Smooth muscle cell (in vitro differentiated cells): ENCODE data around the gene AFAP1L2. TPM values are rescaled to one million over a fixed set of nuclear protein-coding genes. Genes with fewer than 3 reads are reported as not detected.

ENCODE experiments used
- DNase-seq: peaks from one replicate; lab custom pipeline; 2025; ENCODE audit not compliant: unreplicated experiment; lab: John Stamatoyannopoulos, UW
- H2AFZ ChIP-seq: fragments of 200-600 bp; sonication (generic); 2 replicates; pipeline ENCODE4 v1.6.0; 2016; ENCODE audit warnings: antibody characterized with exemption, low read depth, mild to moderate bottlenecking
- H3F3A ChIP-seq: fragments of 200-600 bp; sonication (generic); 2 replicates; pipeline ENCODE4 v1.6.0; 2017; ENCODE audit warnings: antibody characterized with exemption, low read depth
- H3K27ac ChIP-seq: fragments of 200-600 bp; sonication (generic); 2 replicates; pipeline ENCODE4 v1.5.1; 2016; ENCODE audit warnings: low read depth, mild to moderate bottlenecking
- H3K27me3 ChIP-seq: fragments of 200-600 bp; sonication (generic); 2 replicates; pipeline ENCODE4 v1.6.1; 2016; ENCODE audit warnings: low read depth, mild to moderate bottlenecking
- H3K36me3 ChIP-seq: fragments of 200-600 bp; sonication (generic); 2 replicates; pipeline ENCODE4 v1.5.1; 2016; ENCODE audit warnings: low read depth
- H3K4me1 ChIP-seq: fragments of 200-600 bp; sonication (generic); 2 replicates; pipeline ENCODE4 v1.5.1; 2016; ENCODE audit warnings: low read depth
- H3K4me2 ChIP-seq: fragments of 200-600 bp; sonication (generic); 2 replicates; pipeline ENCODE4 v1.6.0; 2016; ENCODE audit warnings: mild to moderate bottlenecking
- H3K4me3 ChIP-seq: fragments of 200-600 bp; sonication (generic); 2 replicates; pipeline ENCODE4 v1.5.1; 2016; ENCODE audit warnings: mild to moderate bottlenecking
- H3K79me2 ChIP-seq: fragments of 200-600 bp; sonication (generic); 2 replicates; pipeline ENCODE4 v1.6.0; 2016; ENCODE audit warnings: low read depth, mild to moderate bottlenecking
- H3K9ac ChIP-seq: fragments of 200-600 bp; sonication (generic); 2 replicates; pipeline ENCODE4 v1.6.0; 2016; ENCODE audit warnings: low read depth
- H3K9me3 ChIP-seq: fragments of 200-600 bp; sonication (generic); replicated peaks from 2 replicates; pipeline ENCODE4 v1.5.1; 2016; ENCODE audit warnings: low read depth
- H4K20me1 ChIP-seq: fragments of 200-600 bp; sonication (generic); 2 replicates; pipeline ENCODE4 v1.6.0; 2016; ENCODE audit warnings: low read depth
- WGBS: methylation state at CpG from one replicate; pipeline ENCODE4 v1.1.7; 2016; ENCODE audit warnings: low lambda C conversion rate; 5-methylcytosine and 5-hydroxymethylcytosine counted together
- polyA plus RNA-seq: library from polyadenylated mRNA; unstranded; fragments of >200 nt; fragmentation: Nextera tagmentation; extraction: Ambion mirVana; gene quantifications from 2 replicates; pipeline ENCODE4 v1.2.1, GENCODE V29; 2016
- total RNA-seq: library from RNA; depleted of rRNA; stranded (reverse); fragments of >200 nt; gene quantifications from 2 replicates; pipeline ENCODE4 v1.2.3, GENCODE V29; 2014
- TF ChIP-seq, protein P1 (sequence below): fragments of 200-600 bp; sonication (generic); IDR thresholded peaks from 2 replicates; pipeline ENCODE4 v1.5.1; 2017; ENCODE audit warnings: borderline replicate concordance, mild to moderate bottlenecking, antibody characterized with exemption; ENCODE audit not compliant: insufficient read depth, poor library complexity, severe bottlenecking

The AFAP1L2 gene
- total and polyA plus RNA-seq, 2 experiments from 2014 or later = 43.3 to 47.2 TPM

- H3K9ac ChIP-seq = no peak overlapping the region
- no peak overlapping the region for H3K4me2 ChIP-seq
- H3K4me3 ChIP-seq = no peak overlapping the region
- no peaks in the 10 kb centered on the region for H3K79me2 ChIP-seq
- H3F3A ChIP-seq = peaks cover 6% of the 10 kb centered on the region
- no peak for DNase-seq
- TF ChIP-seq, protein P1, sequence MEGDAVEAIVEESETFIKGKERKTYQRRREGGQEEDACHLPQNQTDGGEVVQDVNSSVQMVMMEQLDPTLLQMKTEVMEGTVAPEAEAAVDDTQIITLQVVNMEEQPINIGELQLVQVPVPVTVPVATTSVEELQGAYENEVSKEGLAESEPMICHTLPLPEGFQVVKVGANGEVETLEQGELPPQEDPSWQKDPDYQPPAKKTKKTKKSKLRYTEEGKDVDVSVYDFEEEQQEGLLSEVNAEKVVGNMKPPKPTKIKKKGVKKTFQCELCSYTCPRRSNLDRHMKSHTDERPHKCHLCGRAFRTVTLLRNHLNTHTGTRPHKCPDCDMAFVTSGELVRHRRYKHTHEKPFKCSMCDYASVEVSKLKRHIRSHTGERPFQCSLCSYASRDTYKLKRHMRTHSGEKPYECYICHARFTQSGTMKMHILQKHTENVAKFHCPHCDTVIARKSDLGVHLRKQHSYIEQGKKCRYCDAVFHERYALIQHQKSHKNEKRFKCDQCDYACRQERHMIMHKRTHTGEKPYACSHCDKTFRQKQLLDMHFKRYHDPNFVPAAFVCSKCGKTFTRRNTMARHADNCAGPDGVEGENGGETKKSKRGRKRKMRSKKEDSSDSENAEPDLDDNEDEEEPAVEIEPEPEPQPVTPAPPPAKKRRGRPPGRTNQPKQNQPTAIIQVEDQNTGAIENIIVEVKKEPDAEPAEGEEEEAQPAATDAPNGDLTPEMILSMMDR = no peak
- H3K9me3 ChIP-seq = no peaks in the 10 kb centered on the region
- no peak overlapping the region for H3K27ac ChIP-seq
- H3K36me3 ChIP-seq = no peaks in the 10 kb centered on the region
- H3K4me1 ChIP-seq = peaks cover 18% of the 10 kb centered on the region
- H2AFZ ChIP-seq = no peak overlapping the region
- peaks cover 9% of the 10 kb centered on the region for H4K20me1 ChIP-seq
- H3K27me3 ChIP-seq = no peaks in the 10 kb centered on the region
- 86% methylated on average over 15 of the region's 15 CpGs for WGBS
Measured at GRCh38 chr10:114327537-114328440, 76.5 kb downstream of the AFAP1L2 start.

DNA sequence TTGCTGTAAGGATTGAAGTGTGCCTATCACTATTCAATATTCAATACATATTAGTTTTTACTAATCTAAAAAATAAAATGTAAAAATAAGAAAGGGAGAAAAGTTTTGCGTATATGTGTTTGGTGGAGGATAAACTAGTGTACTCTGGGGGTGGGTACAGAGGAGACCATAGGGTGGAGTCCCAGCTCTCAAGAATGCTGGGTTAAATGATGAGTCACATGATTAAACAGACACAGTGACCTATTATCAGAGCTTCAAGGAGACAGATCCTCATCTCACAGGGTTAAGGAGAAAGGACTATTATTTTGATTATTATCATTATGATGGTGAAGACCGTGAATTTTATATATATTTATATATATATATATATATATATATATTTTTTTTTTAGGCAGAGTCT lies 77.5 kb downstream of the AFAP1L2 start:
- no peak overlapping the region for H3K27ac ChIP-seq
- TF ChIP-seq, protein P1 = no peak
- peaks cover 5% of the 10 kb centered on the region for H4K20me1 ChIP-seq
- no peak overlapping the region for H3K9ac ChIP-seq
- H3K4me1 ChIP-seq = peaks cover 14% of the 10 kb centered on the region
- H3K36me3 ChIP-seq = no peaks in the 10 kb centered on the region
- H3K4me3 ChIP-seq = no peak overlapping the region
- WGBS = 76% methylated on average over 2 of the region's 2 CpGs
- no peak overlapping the region for H3K4me2 ChIP-seq
- H3F3A ChIP-seq = peaks cover 6% of the 10 kb centered on the region
- H3K27me3 ChIP-seq = no peaks in the 10 kb centered on the region
- no peaks in the 10 kb centered on the region for H3K9me3 ChIP-seq
- H3K79me2 ChIP-seq = no peaks in the 10 kb centered on the region
- no peak overlapping the region for H2AFZ ChIP-seq
- DNase-seq = no peak

- no peak overlapping the region for H3K9ac ChIP-seq
- no peaks in the 10 kb centered on the region for H3K9me3 ChIP-seq
- no peaks in the 10 kb centered on the region for H3K4me1 ChIP-seq
- H3K4me2 ChIP-seq = peak overlapping the region; percentile 25
- no peak overlapping the region for H2AFZ ChIP-seq
- DNase-seq = no peak
- H3K27ac ChIP-seq = peak overlapping the region; percentile 84
- peaks cover 6% of the 10 kb centered on the region for H3F3A ChIP-seq
- H3K4me3 ChIP-seq = no peak overlapping the region
- H4K20me1 ChIP-seq = peaks cover 1% of the 10 kb centered on the region
- WGBS = 15% methylated on average over 5 of the region's 5 CpGs
- TF ChIP-seq, protein P1 = no peak
- no peaks in the 10 kb centered on the region for H3K79me2 ChIP-seq
- H3K27me3 ChIP-seq = no peaks in the 10 kb centered on the region
- no peaks in the 10 kb centered on the region for H3K36me3 ChIP-seq
Measured at GRCh38 chr10:114323023-114323422, 81.3 kb downstream of the AFAP1L2 start.
